Measurements from ENCODE around the gene ADIPOR2. TPM values are rescaled to one million over a fixed set of nuclear protein-coding genes. Genes with fewer than 3 reads are reported as not detected.

ADIPOR2 gene
- polyA plus RNA-seq, 2 of the 4 experiments (the other 2 are of a cell fraction): 60.4 to 65.4 TPM

DNA sequence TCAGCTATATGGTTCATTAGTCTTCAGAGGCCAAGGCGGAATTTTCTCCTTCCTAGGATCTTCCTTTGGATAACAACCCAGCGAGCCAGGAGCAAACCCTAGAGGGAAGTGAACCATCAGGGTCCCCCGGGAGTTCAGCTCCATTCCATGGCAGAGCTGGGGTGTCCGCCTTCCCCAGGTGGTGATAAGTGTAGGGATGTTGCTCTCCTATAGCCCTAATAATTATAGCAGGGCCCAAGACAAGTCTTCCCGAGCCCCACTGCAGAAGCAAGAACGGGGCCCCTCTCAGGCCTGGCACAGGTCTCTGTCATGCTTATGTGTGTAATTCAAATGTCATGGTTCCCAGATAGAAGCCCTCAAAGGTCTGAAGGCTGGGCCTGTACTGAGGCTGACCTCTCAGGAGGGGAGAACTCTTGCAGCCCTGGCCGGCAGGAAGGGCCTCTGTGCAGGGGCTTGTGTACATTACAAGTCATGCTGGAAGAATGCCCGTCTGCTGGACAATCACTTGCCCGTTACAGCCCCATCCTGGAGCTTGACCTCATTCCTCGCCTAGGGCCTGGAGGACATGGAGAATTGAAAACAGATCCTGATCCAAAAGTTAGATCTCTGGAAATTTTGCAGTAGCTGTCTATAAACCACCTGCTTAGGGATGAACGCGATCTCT lies 146.8 kb downstream of the ADIPOR2 start (continued):
- TF ChIP-seq, protein P1, sequence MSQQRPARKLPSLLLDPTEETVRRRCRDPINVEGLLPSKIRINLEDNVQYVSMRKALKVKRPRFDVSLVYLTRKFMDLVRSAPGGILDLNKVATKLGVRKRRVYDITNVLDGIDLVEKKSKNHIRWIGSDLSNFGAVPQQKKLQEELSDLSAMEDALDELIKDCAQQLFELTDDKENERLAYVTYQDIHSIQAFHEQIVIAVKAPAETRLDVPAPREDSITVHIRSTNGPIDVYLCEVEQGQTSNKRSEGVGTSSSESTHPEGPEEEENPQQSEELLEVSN (IDR thresholded peaks at IDR 0.05; ENCODE audit: borderline replicate concordance, low read depth): no peak
- no peak for TF ChIP-seq CHD2 (IDR thresholded peaks at IDR 0.05; ENCODE audit: low read length, partially characterized antibody)

Small RNA genes lying within 50 kb of the gene (small RNA-seq; reads per million reads assigned to genes)
- gene MIR3649: 0 reads per million in 6 experiments

Other genes starting within 250 kb of the ADIPOR2 start
- gene FBXL14, start 96.5 kb upstream of the ADIPOR2 start, polyA plus RNA-seq (2011; rRNA removed): 6.7 and 8.2 TPM in 2 replicates
- 6.5 to 8.1 TPM (median 7.1 TPM) in 3 replicates for gene FBXL14, start 96.5 kb upstream of the ADIPOR2 start, polyA plus RNA-seq (2017; fragmentation: RNase III; extraction: RNeasy Plus Mini Kit Qiagen cat#74134 plus additional on column Dnase treatment)
- 1.3 TPM in 2 replicates for gene WNT5B, start 61.8 kb upstream of the ADIPOR2 start, polyA plus RNA-seq (2011; rRNA removed)
- gene WNT5B, start 61.8 kb upstream of the ADIPOR2 start, polyA plus RNA-seq (2017; fragmentation: RNase III; extraction: RNeasy Plus Mini Kit Qiagen cat#74134 plus additional on column Dnase treatment): 1.0 to 1.6 TPM (median 1.5 TPM) in 3 replicates
- not detected in 2 replicates for gene LRTM2, start 129.5 kb downstream of the ADIPOR2 start, polyA plus RNA-seq (2011; rRNA removed)
- gene LRTM2, start 129.5 kb downstream of the ADIPOR2 start, polyA plus RNA-seq (2017; fragmentation: RNase III; extraction: RNeasy Plus Mini Kit Qiagen cat#74134 plus additional on column Dnase treatment): not detected in 3 replicates
- gene CACNA2D4, start 227.6 kb downstream of the ADIPOR2 start, polyA plus RNA-seq (2011; rRNA removed): not detected in 2 replicates
- not detected in 3 replicates for gene CACNA2D4, start 227.6 kb downstream of the ADIPOR2 start, polyA plus RNA-seq (2017; fragmentation: RNase III; extraction: RNeasy Plus Mini Kit Qiagen cat#74134 plus additional on column Dnase treatment)